Skin of body (tissue), 2 donors: ENCODE results near the gene TRIM15. TPM values are rescaled to one million over a fixed set of nuclear protein-coding genes. Genes with fewer than 3 reads are reported as not detected.
"Not testable (repeated sequence)": the region's sequence is repeated elsewhere in the genome, so short reads cannot be mapped to it uniquely, and the experiment has no call there.

Source experiments
- DNase-seq: peaks from one replicate; lab custom pipeline; 2025; lab: John Stamatoyannopoulos, UW
- total RNA-seq: library from RNA; depleted of rRNA; stranded (reverse); fragments of >200 nt; gene quantifications from one replicate; pipeline ENCODE4 v1.2.3, GENCODE V29; 2014

TRIM15 gene
- total RNA-seq, 1 donor from 2014 or later: 1.4 TPM

GRCh38 chr6:30198166-30199084 lies 35.1 kb downstream of the TRIM15 start:
- no peak for DNase-seq

DNA sequence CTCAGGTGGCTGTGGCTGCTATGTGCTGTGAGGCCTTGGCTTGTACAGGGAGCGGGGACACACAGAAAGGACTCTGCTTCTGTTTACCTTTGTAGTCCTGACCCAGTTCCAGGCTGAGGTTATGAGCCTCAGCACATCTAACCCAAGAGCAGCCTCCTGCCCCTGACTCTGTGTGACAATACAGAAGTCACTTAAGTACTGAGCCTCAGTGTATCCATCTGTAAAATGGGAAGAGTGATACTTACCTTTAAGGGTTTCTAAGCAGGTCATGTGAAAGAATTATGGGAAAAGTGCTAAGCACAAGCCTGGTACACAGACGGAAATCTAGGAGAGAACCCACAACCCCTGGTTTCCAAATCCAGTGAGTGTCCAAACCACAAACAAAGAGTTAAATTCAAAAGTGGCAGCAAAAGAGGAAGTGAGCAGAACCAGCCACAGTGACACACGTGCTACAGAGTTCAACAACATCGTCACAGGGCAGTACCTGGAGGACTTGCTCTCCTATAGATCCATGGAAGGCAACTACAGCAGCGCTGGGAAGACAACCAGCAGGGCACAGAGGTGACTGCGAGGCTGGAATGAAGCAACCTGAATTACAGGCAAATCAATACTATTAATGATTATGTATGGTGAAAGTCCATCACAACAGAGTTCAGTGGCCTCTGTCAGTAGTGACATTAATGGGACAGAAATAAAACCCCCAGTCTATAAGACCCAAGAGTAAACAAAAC lies 37.4 kb downstream of the TRIM15 start:
- DNase-seq: no peak

- no peak for DNase-seq
These were observed 39.0 kb downstream of the TRIM15 start for GRCh38 chr6:30202366-30202765.

- DNase-seq: no peak
These were observed 40.8 kb downstream of the TRIM15 start for GRCh38 chr6:30204116-30204515.

- DNase-seq: no peak
These were observed 42.8 kb downstream of the TRIM15 start for GRCh38 chr6:30206152-30206551.

- no peak for DNase-seq
These were observed 43.7 kb downstream of the TRIM15 start for GRCh38 chr6:30206799-30207618.

GRCh38 chr6:30207619-30208295 lies 44.4 kb downstream of the TRIM15 start:
- DNase-seq: peak; percentile 18

- no peak for DNase-seq
These were observed 48.0 kb downstream of the TRIM15 start for GRCh38 chr6:30211306-30211705.

- DNase-seq: peak; percentile 6
These were observed 48.6 kb downstream of the TRIM15 start for GRCh38 chr6:30211899-30212298.

DNA sequence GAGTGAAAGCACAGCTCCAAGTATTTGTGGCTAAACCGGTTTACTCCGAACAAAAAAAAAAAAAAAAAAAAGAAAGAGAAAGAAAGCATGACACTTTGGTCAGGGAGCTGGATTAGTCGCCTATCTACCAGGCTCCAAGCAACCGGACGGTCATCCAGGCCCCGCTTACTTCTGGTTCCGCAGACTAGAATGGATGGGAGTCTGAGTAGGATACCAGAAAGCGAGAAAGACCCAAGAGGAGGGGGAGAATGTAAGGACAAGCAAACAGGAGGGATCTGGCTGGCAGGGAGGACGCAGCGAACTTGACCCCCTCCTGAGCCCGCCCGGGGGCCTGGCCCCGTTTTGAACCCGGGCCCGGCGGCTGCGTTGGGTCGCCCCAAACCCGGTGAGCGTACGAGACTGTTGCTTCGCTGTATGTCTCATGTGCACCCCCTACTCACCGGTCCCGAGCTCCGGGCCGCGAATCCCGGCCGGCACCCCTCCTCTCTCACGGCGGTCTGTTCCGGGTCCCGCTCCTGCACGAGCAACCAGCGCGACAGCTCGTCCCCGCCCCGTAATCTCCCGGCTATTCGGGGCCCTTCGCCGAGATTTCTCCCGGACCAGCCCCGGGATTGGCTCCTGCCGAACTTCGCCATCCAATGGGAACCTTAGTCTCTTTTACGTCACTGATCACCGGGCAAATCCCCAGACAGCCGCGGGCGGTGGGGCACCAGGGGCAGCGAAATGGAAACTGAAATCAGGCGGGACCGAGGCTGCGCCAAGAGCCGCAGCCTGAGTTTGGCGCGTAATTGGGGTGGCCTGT lies 49.7 kb downstream of the TRIM15 start, which contains the start of gene TRIM26:
Gene TRIM26 (minus strand): TSS at position 542 of the 802 bp plus-strand sequence. CDS start 14,303 bp downstream, outside the sequence.
- DNase-seq: peak; percentile 96

DNA sequence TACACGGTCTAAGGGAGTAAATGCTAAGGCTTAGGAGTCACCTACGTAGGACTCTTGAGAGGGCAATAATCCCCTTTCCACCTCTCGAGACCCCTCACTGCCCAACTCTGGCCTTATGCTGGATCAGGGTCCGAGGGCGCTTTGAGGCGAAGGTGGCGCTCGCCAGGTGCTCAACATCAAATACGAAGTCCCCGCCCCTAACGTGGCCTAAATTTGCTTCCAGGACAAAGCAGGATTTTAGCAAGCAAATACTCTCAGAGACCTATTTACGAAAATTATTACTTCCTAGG lies 50.3 kb downstream of the TRIM15 start:
- DNase-seq: peak; percentile 78

DNA sequence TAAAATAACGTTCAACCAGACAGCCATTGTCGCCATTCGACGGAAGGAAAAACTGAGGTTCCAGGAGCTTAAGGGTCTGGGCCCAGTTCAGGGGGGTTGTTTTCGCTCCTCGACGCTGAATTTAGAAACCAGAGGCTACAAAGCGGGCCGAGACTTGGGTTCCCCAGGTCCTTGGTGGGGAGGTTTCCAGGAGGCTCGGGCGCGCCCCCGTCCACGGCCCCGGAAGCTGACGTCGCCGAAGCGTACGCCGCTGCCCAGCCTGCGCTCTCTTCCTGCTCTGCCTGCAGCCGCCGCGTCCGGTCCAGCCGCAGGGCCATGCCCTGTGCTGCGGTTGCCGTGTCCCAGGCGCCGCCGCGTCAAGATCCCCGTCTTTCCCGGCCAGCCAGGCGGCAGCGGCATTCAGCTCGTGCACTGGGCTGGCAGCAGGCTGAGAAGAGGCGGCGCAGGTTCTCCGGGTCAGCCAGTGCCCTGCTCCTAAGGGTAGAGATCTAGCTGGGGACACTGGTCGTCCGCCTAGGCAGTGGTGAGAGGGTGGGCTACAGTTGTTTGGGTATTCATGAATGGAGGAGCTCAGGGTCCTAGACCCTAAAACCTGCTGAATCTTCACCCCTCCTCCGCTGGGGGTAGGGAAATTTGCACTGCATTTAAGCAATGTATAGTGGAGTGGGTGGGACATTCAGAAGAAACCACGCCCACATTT lies 50.8 kb downstream of the TRIM15 start:
- peak; percentile 70 for DNase-seq

DNA sequence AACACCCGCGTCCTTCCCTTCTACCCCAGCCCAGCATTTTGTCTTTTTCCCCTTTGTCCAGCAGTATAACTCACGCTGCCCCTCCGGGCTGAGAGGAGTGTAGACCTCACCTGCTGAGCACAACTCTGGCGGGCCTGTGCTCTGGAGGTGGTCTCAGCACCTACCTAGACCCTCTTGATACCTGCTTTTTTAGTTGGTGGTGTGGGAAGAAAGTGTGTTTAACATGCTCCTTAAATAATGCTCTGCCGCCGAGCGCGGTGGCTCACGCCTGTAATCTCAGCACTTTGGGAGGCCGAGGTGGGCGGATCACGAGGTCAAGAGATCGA lies 51.3 kb downstream of the TRIM15 start:
- no peak for DNase-seq

DNA sequence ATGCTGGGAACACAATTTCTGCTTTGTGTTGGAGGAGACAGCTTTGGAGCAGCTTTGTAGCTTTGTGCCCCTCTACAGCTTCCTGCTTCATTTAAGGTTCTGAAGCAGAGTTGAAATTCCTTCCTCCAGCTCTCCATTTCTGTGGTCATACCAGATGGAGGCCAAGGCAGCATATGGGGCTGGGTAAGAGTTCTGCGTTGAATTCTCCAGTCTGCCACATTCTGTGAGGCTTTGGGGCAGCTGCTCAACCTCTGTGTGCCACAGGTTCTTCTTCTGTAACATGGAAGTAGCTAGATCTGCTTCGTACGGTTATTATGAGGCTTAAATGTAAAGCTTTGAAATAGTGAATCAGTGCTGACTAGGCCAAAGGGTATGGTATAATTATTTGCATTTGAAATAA lies 52.8 kb downstream of the TRIM15 start:
- DNase-seq: peak; percentile 56

GRCh38 chr6:30219244-30219643 lies 55.9 kb downstream of the TRIM15 start:
- peak; percentile 24 for DNase-seq

- DNase-seq: not testable (repeated sequence)
These were observed 58.0 kb downstream of the TRIM15 start for GRCh38 chr6:30221395-30221794.

GRCh38 chr6:30221956-30222355 lies 58.6 kb downstream of the TRIM15 start:
- not testable (repeated sequence) for DNase-seq
